Calu3 (cell line): Measurements from ENCODE around the gene ZBTB8A. TPM values are rescaled to one million over a fixed set of nuclear protein-coding genes. Genes with fewer than 3 reads are reported as not detected.
"Not testable (repeated sequence)": the region's sequence is repeated elsewhere in the genome, so short reads cannot be mapped to it uniquely, and the experiment has no call there.

Experiments
- BruUV-seq: library from RNA; stranded (reverse); fragments of 400-500 nt; replicated peaks from 2 replicates; lab custom pipeline; 2021; lab: Mats Ljungman, UMichigan
- CTCF ChIA-PET: fragments of 300-600 bp; sonication (Branson Sonifier 250); formaldehyde crosslinking; loops from one replicate; lab custom pipeline; 2022; ENCODE audit warnings: antibody characterized with exemption; lab: Charles Lee
- DNase-seq: peaks from one replicate; pipeline ENCODE4 v3.0.0; 2022
- H3K27ac Mint-ChIP-seq: one replicate; pipeline ENCODE4 v1.8.0; 2022; ENCODE audit warnings: mixed read lengths; ENCODE audit not compliant: unreplicated experiment
- H3K27me3 Mint-ChIP-seq: one replicate; pipeline ENCODE4 v1.8.0; 2022; ENCODE audit warnings: mixed read lengths; ENCODE audit not compliant: unreplicated experiment
- H3K36me3 Mint-ChIP-seq: one replicate; pipeline ENCODE4 v1.8.0; 2022; ENCODE audit warnings: mild to moderate bottlenecking, moderate library complexity, mixed read lengths; ENCODE audit not compliant: insufficient read depth, unreplicated experiment
- H3K4me1 Mint-ChIP-seq: one replicate; pipeline ENCODE4 v1.8.0; 2022; ENCODE audit warnings: mild to moderate bottlenecking, low read depth, mixed read lengths; ENCODE audit not compliant: unreplicated experiment
- H3K4me3 Mint-ChIP-seq: one replicate; pipeline ENCODE4 v1.8.0; 2022; ENCODE audit warnings: mild to moderate bottlenecking, low read depth, moderate library complexity, mixed read lengths; ENCODE audit not compliant: unreplicated experiment
- H3K9me3 Mint-ChIP-seq: one replicate; pipeline ENCODE4 v1.8.0; 2022; ENCODE audit warnings: low read depth, mixed read lengths; ENCODE audit not compliant: unreplicated experiment
- CTCF ChIP-seq: fragments of 200-600 bp; IDR thresholded peaks from one replicate; pipeline ENCODE4 v1.8.0; 2022; ENCODE audit warnings: antibody characterized with exemption; ENCODE audit not compliant: unreplicated experiment
- intact Hi-C: fragments of 100-400 bp; cut with micrococcal nuclease; formaldehyde crosslinking; loops from one replicate; pipeline ENCODE4 v1.10.0; 2022; ENCODE audit not compliant: unreplicated experiment
- total RNA-seq: library from RNA; stranded (reverse); gene quantifications from 2 replicates; pipeline ENCODE4 v1.2.3, GENCODE V29; 2022

ZBTB8A gene
- total RNA-seq, 1 experiment from 2014 or later: 4.7 TPM

- H3K4me1 Mint-ChIP-seq: peaks cover 11% of the 10 kb centered on the region
- TF ChIP-seq CTCF: no peak
- no peaks in the 10 kb centered on the region for H3K9me3 Mint-ChIP-seq
- no peak overlapping the region for H3K4me3 Mint-ChIP-seq
- DNase-seq: no peak
- peaks cover 3% of the 10 kb centered on the region for H3K36me3 Mint-ChIP-seq
- no peaks in the 10 kb centered on the region for H3K27me3 Mint-ChIP-seq
- H3K27ac Mint-ChIP-seq: no peak overlapping the region
- intact Hi-C loops: no loop called here
- CTCF ChIA-PET: interaction anchor here (0.6 kb wide), 1 partner anchor 232 kb away, joined by 3 read pairs; no protein-coding TSS in a partner anchor
- no TSS peak for BruUV-seq
Observed at GRCh38 chr1:32636914-32637645, 97.9 kb downstream of the ZBTB8A start.

DNA sequence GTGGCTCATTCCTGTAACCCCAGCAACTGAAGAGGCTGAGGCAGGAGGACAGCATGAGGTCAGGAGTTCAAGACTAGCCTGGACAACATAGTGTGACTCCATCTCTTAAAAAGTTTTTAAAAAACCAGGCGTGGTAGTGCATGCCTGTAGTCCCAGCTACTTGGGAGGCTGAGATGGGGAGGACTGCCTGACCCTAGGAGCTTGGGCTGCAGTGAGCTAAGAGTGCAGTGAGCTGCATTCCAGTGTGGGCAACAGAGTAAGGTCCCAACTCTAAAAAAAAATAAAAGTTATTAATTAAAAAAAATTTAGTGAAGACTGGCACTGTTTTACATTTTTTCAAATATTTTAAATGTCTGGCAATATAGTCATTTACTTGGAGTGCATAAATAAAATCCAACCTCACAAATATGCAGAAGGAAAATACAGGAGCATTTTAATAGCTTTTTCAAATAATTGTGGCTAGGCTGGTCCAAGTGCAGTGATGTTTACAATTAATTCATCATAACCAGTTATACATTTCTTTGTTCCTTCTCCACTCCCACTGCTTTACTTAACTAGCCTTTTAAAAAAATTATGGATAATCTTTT is 100.4 kb downstream of the ZBTB8A start:
- no peak for DNase-seq
- Mint-ChIP-seq H3K4me3 (no peak overlapping the region), H3K9me3 (no peaks in the 10 kb centered on the region), H3K36me3 (peaks cover 4% of the 10 kb centered on the region), H3K27me3 (no peaks in the 10 kb centered on the region), H3K27ac (no peak overlapping the region), H3K4me1 (peaks cover 11% of the 10 kb centered on the region)
- intact Hi-C loops: no loop called here
- BruUV-seq: no TSS peak
- no peak for TF ChIP-seq CTCF
- CTCF ChIA-PET: no interaction called here

DNA sequence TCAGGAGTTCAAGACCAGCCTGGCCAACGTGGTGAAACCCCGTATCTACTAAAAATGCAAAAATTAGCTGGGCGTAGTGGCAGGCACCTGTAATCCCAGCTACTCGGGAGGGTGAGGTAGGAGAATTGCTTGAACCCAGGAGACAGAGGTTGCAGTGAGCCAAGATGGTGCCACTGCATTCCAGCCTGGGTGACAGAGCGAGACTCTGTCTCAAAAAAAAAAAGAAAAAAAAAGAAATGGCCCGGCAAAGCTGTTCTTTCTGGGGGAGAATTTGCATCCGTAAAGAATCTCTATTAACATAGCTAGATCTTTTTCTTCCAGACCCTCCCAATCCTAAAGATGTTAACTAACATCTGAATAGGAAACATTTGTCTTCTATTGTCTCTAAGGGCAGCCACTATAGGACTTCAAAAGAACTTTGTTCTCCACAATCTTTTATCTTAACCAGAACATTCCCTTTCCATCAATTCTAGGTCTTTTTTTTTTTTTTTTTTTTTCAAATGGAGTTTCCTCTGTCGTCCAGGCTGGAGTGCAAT is 103.1 kb downstream of the ZBTB8A start:
- H3K9me3 Mint-ChIP-seq, H3K27ac Mint-ChIP-seq, DNase-seq, BruUV-seq, H3K4me3 Mint-ChIP-seq, CTCF ChIA-PET, H3K36me3 Mint-ChIP-seq, intact Hi-C loops, H3K4me1 Mint-ChIP-seq, H3K27me3 Mint-ChIP-seq: not testable (repeated sequence)

DNA sequence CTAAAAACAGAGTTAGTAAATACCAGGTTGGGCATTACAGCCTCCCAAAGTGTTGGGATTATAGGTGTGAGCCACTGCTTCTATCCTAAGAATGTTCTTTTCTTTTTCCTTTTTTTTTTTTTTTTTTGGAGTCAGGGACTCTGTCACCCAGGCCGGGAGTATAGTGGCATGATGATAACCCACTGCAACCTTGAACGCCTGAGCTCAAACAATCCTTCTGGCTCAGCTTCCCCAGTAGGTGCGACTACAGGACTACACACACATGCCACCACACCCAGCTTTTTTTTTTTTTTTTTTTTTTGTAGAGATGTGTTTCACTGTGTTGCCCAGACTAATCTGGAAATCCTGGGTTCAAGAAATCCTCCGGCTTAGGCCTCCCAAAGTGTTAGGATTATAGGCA is 105.2 kb downstream of the ZBTB8A start:
- DNase-seq: no peak
- H3K27ac Mint-ChIP-seq: no peak overlapping the region
- no peak overlapping the region for H3K4me3 Mint-ChIP-seq
- peaks cover 13% of the 10 kb centered on the region for H3K36me3 Mint-ChIP-seq
- TF ChIP-seq CTCF: no peak
- intact Hi-C loops: no loop called here
- H3K9me3 Mint-ChIP-seq: no peaks in the 10 kb centered on the region
- CTCF ChIA-PET: interaction anchor here (0.6 kb wide), 1 partner anchor 24 kb away, joined by 8 read pairs; no protein-coding TSS in a partner anchor
- no peaks in the 10 kb centered on the region for H3K27me3 Mint-ChIP-seq
- H3K4me1 Mint-ChIP-seq: no peaks in the 10 kb centered on the region
- no TSS peak for BruUV-seq
